SK-N-MC (cell line): ENCODE results near the gene ZBTB39.
"Not testable (repeated sequence)": the region's sequence is repeated elsewhere in the genome, so short reads cannot be mapped to it uniquely, and the experiment has no call there.

Source experiments
- EZH2 ChIP-seq: fragments of 200-600 bp; sonication (generic); IDR thresholded peaks from one replicate; pipeline ENCODE4 v1.6.1; 2017; ENCODE audit warnings: antibody characterized with exemption
- POLR2AphosphoS5 ChIP-seq: IDR thresholded peaks from 2 replicates; pipeline ENCODE4 v1.6.1; 2012; ENCODE audit warnings: mild to moderate bottlenecking, low read depth, low read length, borderline replicate concordance

DNA sequence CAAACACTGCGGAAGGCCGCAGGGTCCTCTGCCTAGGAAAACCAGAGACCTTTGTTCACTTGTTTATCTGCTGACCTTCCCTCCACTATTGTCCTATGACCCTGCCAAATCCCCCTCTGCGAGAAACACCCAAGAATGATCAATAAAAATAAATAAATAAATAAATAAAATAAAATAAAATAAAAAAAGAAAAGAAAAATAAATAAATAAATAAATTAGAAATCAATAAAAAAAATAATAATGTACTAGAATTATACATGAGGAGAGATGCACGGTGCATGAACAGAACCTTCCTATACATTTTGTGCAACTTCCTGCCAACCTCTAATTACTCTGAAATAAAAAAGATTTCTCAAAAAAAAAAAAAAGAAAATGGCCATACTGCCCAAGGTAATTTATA is 41.2 kb downstream of the ZBTB39 start:
- TF ChIP-seq EZH2, POLR2AphosphoS5: not testable (repeated sequence)
